ENCODE measurements around the gene EMC10. TPM values are rescaled to one million over a fixed set of nuclear protein-coding genes. Genes with fewer than 3 reads are reported as not detected.
"Not testable (repeated sequence)": the region's sequence is repeated elsewhere in the genome, so short reads cannot be mapped to it uniquely, and the experiment has no call there.

The EMC10 gene
- total RNA-seq, 1 donor from 2014 or later: 97.7 TPM

DNA sequence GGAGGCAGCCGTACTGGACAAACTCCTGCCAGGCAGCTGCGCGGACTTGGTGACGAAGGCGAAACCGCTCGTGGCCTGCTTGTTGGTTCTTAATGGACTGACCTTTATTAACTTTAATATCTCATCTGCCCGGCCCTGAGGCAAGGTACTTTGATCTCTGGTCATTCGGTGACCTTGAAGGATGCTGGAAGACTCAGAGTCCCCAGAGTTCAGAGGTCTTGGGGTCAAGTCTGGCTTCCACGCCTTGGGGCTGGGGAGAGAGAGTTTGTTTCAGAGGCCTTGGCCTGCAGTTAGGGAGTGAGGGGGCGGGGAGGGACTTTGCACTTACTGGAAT is 9.6 kb upstream of the EMC10 start:
- no peak for TF ChIP-seq CTCF (IDR thresholded peaks at IDR 0.05; ENCODE audit: borderline replicate concordance)
- no peak overlapping the region for H3K27ac ChIP-seq (replicated peaks)

DNA sequence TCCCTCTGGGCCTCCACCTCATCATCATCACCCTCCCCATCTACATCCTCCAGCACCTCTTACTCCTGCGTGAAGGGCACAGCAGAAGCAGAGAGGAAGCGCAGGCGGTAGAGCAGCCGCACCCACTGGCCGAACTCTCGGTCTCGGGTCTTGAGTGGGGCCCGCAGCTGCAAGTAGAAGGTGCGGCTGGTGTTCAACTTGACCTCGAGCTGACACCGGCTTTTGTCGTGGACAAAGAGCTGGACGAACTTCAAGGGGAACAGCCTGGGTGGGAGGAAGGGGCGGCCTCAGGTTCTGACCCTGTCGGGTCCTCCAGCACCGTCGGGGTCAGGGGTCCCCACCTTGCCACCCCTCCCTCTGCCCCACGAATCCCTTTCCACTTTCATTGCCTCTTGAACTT is 8.7 kb upstream of the EMC10 start:
- Histone ChIP-seq H3K4me3 (no peak overlapping the region), H3K27me3 (ENCODE audit: low read depth) (peaks cover 37% of the 10 kb centered on the region), H3K4me1 (no peaks in the 10 kb centered on the region), H3K27ac (replicated peaks) (no peak overlapping the region), H3K9me3 (replicated peaks) (no peaks in the 10 kb centered on the region), H3K36me3 (no peaks in the 10 kb centered on the region)
- intact Hi-C loops (cut with micrococcal nuclease): no loop called here
- TF ChIP-seq CTCF (IDR thresholded peaks at IDR 0.05; ENCODE audit: borderline replicate concordance): no peak
- no peak for DNase-seq

More for the DNA sequence above, 9.6 kb upstream of the EMC10 start:
- intact Hi-C loops (cut with micrococcal nuclease): no loop called here
- Histone ChIP-seq H3K36me3 (no peaks in the 10 kb centered on the region), H3K27me3 (ENCODE audit: low read depth) (peaks cover 46% of the 10 kb centered on the region), H3K9me3 (replicated peaks) (no peaks in the 10 kb centered on the region), H3K4me3 (no peak overlapping the region), H3K4me1 (no peaks in the 10 kb centered on the region)
- no peak for DNase-seq

GRCh38 chr19:50468818-50469217 is 7.5 kb upstream of the EMC10 start:
- no peaks in the 10 kb centered on the region for H3K9me3 ChIP-seq (replicated peaks)
- H3K27ac ChIP-seq (replicated peaks): no peak overlapping the region
- no peaks in the 10 kb centered on the region for H3K4me1 ChIP-seq
- H3K36me3 ChIP-seq: no peaks in the 10 kb centered on the region
- no peak for DNase-seq
- no peak overlapping the region for H3K4me3 ChIP-seq
- intact Hi-C loops (cut with micrococcal nuclease): no loop called here
- peaks cover 32% of the 10 kb centered on the region for H3K27me3 ChIP-seq (ENCODE audit: low read depth)
- TF ChIP-seq CTCF (IDR thresholded peaks at IDR 0.05; ENCODE audit: borderline replicate concordance): no peak

- H3K36me3 ChIP-seq; H3K4me3 ChIP-seq; H3K27me3 ChIP-seq (ENCODE audit: low read depth); intact Hi-C loops (cut with micrococcal nuclease); H3K9me3 ChIP-seq (replicated peaks); DNase-seq; H3K27ac ChIP-seq (replicated peaks): not testable (repeated sequence)
- peaks cover 20% of the 10 kb centered on the region for H3K4me1 ChIP-seq
Observed at GRCh38 chr19:50473336-50473735, 3.0 kb upstream of the EMC10 start.

DNA sequence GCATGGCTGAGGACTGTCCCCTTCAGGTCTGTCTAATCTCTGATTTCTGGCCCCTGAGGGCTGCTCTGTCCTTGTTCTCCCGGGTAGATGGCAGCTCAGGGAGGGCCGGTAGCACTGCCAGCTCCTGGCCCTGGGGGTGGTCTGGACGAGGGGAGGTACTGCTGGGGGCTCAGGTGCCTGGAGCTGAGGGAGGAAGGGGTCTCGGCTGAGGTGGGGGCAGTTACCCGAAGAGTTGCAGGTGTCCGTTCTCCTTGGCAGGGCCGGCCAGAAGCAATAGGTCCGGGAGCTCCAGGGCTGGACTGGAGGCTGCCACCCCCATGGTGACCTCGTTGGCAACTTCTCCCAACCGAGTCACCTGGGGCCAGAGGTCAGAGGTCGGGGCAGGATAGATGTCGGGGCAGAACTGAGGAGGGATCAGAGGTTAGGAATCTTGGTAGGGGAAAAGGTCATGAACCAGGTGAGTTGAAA is 1.2 kb upstream of the EMC10 start:
- no peak for DNase-seq
- no peaks in the 10 kb centered on the region for H3K27me3 ChIP-seq (ENCODE audit: low read depth)
- H3K4me1 ChIP-seq: peaks cover 32% of the 10 kb centered on the region
- no peak overlapping the region for H3K27ac ChIP-seq (replicated peaks)
- no peaks in the 10 kb centered on the region for H3K9me3 ChIP-seq (replicated peaks)
- no peak for TF ChIP-seq CTCF (IDR thresholded peaks at IDR 0.05; ENCODE audit: borderline replicate concordance)
- intact Hi-C loops (cut with micrococcal nuclease): no loop called here
- peaks cover 22% of the 10 kb centered on the region for H3K36me3 ChIP-seq
- no peak overlapping the region for H3K4me3 ChIP-seq

DNA sequence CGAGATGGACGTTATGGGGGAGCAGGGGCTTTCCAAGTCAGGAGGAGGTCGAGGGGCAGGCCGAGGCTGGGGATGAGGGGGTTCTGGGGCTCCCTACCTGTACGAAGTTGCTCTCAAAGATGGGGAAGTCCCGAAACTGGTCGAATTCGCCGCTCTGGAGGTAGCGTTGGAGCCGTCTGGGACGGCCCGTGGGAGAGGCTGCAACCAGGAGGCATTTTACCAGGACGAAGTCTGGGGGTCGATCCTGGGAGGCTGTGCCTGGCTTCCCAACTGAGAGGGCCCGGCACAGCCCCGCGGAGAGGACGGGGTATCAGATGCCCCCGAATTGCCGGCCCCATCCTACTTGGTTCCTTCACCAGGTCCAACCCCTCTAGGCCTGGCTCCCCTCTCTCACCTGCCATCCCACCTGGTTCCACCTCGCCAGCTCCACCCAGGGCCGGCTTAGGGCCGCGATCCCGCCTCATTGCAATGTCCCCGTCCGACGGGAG is 527 bp upstream of the EMC10 start:
- TF ChIP-seq CTCF (IDR thresholded peaks at IDR 0.05; ENCODE audit: borderline replicate concordance): no peak
- Histone ChIP-seq H3K4me1 (peaks cover 32% of the 10 kb centered on the region), H3K4me3 (peak overlapping the region; percentile 73), H3K36me3 (peaks cover 29% of the 10 kb centered on the region), H3K27ac (replicated peaks) (peak overlapping the region; percentile 64), H3K9me3 (replicated peaks) (no peaks in the 10 kb centered on the region), H3K27me3 (ENCODE audit: low read depth) (no peaks in the 10 kb centered on the region)
- intact Hi-C loops (cut with micrococcal nuclease): no loop called here
- no peak for DNase-seq
